ENCODE results near the gene C2orf92.

C2orf92 gene

GRCh38 chr2:97720746-97721145, 51.2 kb downstream of the C2orf92 start:
- Histone ChIP-seq H3K27ac (no peak overlapping the region), H3K4me3 (no peak overlapping the region)
- no peak for DNase-seq (ENCODE audit: low spot score)
- TF ChIP-seq CTCF (IDR thresholded peaks at IDR 0.05): no peak

GRCh38 chr2:97722227-97722626, 52.7 kb downstream of the C2orf92 start:
- DNase-seq (ENCODE audit: low spot score): no peak
- Histone ChIP-seq H3K27ac (no peak overlapping the region), H3K4me3 (no peak overlapping the region)
- TF ChIP-seq CTCF (IDR thresholded peaks at IDR 0.05): no peak

GRCh38 chr2:97723156-97724072, 53.9 kb downstream of the C2orf92 start:
- TF ChIP-seq CTCF (IDR thresholded peaks at IDR 0.05): no peak
- H3K27ac ChIP-seq: no peak overlapping the region
- no peak for DNase-seq (ENCODE audit: low spot score)
- no peak overlapping the region for H3K4me3 ChIP-seq

- no peak for TF ChIP-seq CTCF (IDR thresholded peaks at IDR 0.05)
- DNase-seq (ENCODE audit: low spot score): no peak
- H3K27ac ChIP-seq: no peak overlapping the region
Measured at GRCh38 chr2:97724073-97724410, 54.5 kb downstream of the C2orf92 start.

GRCh38 chr2:97724501-97724900, 55.0 kb downstream of the C2orf92 start:
- no peak for DNase-seq (ENCODE audit: low spot score)
- Histone ChIP-seq H3K27ac (no peak overlapping the region), H3K4me3 (no peak overlapping the region)
- TF ChIP-seq CTCF (IDR thresholded peaks at IDR 0.05): no peak

More at GRCh38 chr2:97724073-97724410, 54.5 kb downstream of the C2orf92 start:
- no peak overlapping the region for H3K4me3 ChIP-seq

GRCh38 chr2:97724946-97725688, 55.6 kb downstream of the C2orf92 start:
- no peak for TF ChIP-seq CTCF (IDR thresholded peaks at IDR 0.05)
- Histone ChIP-seq H3K4me3 (no peak overlapping the region), H3K27ac (no peak overlapping the region)
- DNase-seq (ENCODE audit: low spot score): no peak

Measured in coronary artery (tissue), 2 donors.